Liver (tissue), 3 donors: ENCODE results near the gene TECRL.

Experiments used
- ATF3 ChIP-seq: IDR thresholded peaks from 2 replicates; pipeline ENCODE4 v1.6.1; 2016; ENCODE audit warnings: antibody characterized with exemption
- CTCF ChIP-seq: fragments of 150-350 bp; IDR thresholded peaks from 2 replicates; pipeline ENCODE4 v1.5.1; 2017; ENCODE audit warnings: improper control_type of control experiment, low read depth, low read length; ENCODE audit not compliant: missing input control
- EGR1 ChIP-seq, 2 donors: IDR thresholded peaks; 2 replicates each; pipeline ENCODE4 v1.6.1; 2016 to 2018; ENCODE audit warnings: antibody characterized with exemption in 2 of 2, low read depth in 2 of 2
- FOXA1 ChIP-seq: IDR thresholded peaks from 2 replicates; pipeline ENCODE4 v1.6.1; 2016; ENCODE audit warnings: antibody characterized with exemption
- GABPA ChIP-seq, 2 donors: IDR thresholded peaks in 1 of 2; conservative IDR thresholded peaks in 1 of 2; 2 replicates each; pipeline ENCODE4 v1.6.1; 2016; ENCODE audit warnings: antibody characterized with exemption in 2 of 2, mild to moderate bottlenecking in 1 of 2, moderate library complexity in 1 of 2
- JUND ChIP-seq, 2 donors: IDR thresholded peaks; 2 replicates each; pipeline ENCODE4 v1.6.1; 2016; ENCODE audit warnings: antibody characterized with exemption in 2 of 2
- MAX ChIP-seq: IDR thresholded peaks from 2 replicates; pipeline ENCODE4 v1.6.1; 2016; ENCODE audit warnings: antibody characterized with exemption
- NR2F2 ChIP-seq: IDR thresholded peaks from 2 replicates; pipeline ENCODE4 v1.6.1; 2016; ENCODE audit warnings: antibody characterized with exemption
- RAD21 ChIP-seq, 2 donors: IDR thresholded peaks; 2 replicates each; pipeline ENCODE4 v1.6.1; 2016; ENCODE audit warnings: antibody characterized with exemption in 2 of 2, mild to moderate bottlenecking in 2 of 2
- REST ChIP-seq: IDR thresholded peaks from 2 replicates; pipeline ENCODE4 v1.6.1; 2016; ENCODE audit warnings: antibody characterized with exemption, mild to moderate bottlenecking
- RXRA ChIP-seq, 2 donors: IDR thresholded peaks; 2 replicates each; pipeline ENCODE4 v1.6.1; 2017 to 2018; ENCODE audit warnings: antibody characterized with exemption in 2 of 2, mild to moderate bottlenecking in 1 of 2
- SP1 ChIP-seq: IDR thresholded peaks from 2 replicates; pipeline ENCODE4 v1.6.1; 2018; ENCODE audit warnings: antibody characterized with exemption, mild to moderate bottlenecking
- YY1 ChIP-seq: IDR thresholded peaks from 2 replicates; pipeline ENCODE4 v1.6.1; 2016; ENCODE audit warnings: antibody characterized with exemption, mild to moderate bottlenecking
- ZBTB33 ChIP-seq: IDR thresholded peaks from 2 replicates; pipeline ENCODE4 v1.6.1; 2016; ENCODE audit warnings: antibody characterized with exemption
- donor health status: healthy.
- donor health status: healthy.

- TF ChIP-seq CTCF, result no peak
- no peak for TF ChIP-seq JUND (IDR thresholded peaks at IDR 0.05)
- no peak for TF ChIP-seq SP1
- TF ChIP-seq RAD21 (IDR thresholded peaks at IDR 0.05), result no peak
- TF ChIP-seq EGR1 (IDR thresholded peaks at IDR 0.05; ENCODE audit: low read depth in 2 of 2), result no peak
- TF ChIP-seq REST, result no peak
- no peak for TF ChIP-seq NR2F2
- no peak for TF ChIP-seq GABPA (IDR thresholded peaks at IDR 0.05 in 1 of 2, conservative IDR thresholded peaks at IDR 0.05 in 1 of 2)
- no peak for TF ChIP-seq YY1
- no peak for TF ChIP-seq RXRA (IDR thresholded peaks at IDR 0.05)
- no peak for TF ChIP-seq MAX
- TF ChIP-seq FOXA1, result no peak
- no peak for TF ChIP-seq ATF3
- TF ChIP-seq ZBTB33, result no peak
Observed at GRCh38 chr4:64359489-64359888, 49.8 kb downstream of the TECRL start.
